ENCODE measurements around the gene BAIAP2L1.

Gene BAIAP2L1

DNA sequence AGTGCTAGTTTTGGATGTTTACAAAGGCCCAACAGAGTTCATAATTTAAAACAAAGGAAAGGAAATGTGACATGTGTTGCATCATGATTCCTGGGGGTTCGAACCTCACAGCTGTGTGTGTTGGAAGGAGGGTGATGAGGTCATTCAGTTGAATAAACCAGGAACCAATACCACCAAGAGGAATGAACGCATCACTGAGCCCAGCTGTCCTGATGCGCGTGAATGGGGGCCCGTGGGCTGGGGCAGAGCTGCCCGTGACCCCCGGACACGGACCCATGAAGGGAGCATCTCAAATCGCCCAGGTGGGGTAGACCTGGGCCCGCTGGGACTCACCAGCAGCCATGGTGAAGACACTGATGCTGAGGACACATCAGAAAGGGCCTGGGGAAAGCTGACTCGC lies 86.4 kb downstream of the BAIAP2L1 start:
- Histone ChIP-seq H3K27ac (no peak overlapping the region), H3K4me3 (ENCODE audit: low read depth, low read length) (no peak overlapping the region), H3K79me2 (no peaks in the 10 kb centered on the region), H3K4me1 (peaks cover 8% of the 10 kb centered on the region), H3K36me3 (ENCODE audit: control insufficient read depth, insufficient read depth, low read length) (no peaks in the 10 kb centered on the region), H3K9ac (no peak overlapping the region), H3K4me2 (ENCODE audit: low read length) (no peak overlapping the region), H3K27me3 (ENCODE audit: control insufficient read depth, insufficient read depth, low read length) (no peaks in the 10 kb centered on the region), H3K9me3 (ENCODE audit: control insufficient read depth, low read length) (no peaks in the 10 kb centered on the region), H2AFZ (no peak overlapping the region)
- TF ChIP-seq CTCF (IDR thresholded peaks at IDR 0.05), result no peak

- no peaks in the 10 kb centered on the region for H3K9me3 ChIP-seq (ENCODE audit: control insufficient read depth, low read length)
- TF ChIP-seq CTCF (IDR thresholded peaks at IDR 0.05), result no peak
Measured at GRCh38 chr7:98312201-98312600, 88.7 kb downstream of the BAIAP2L1 start.

DNA sequence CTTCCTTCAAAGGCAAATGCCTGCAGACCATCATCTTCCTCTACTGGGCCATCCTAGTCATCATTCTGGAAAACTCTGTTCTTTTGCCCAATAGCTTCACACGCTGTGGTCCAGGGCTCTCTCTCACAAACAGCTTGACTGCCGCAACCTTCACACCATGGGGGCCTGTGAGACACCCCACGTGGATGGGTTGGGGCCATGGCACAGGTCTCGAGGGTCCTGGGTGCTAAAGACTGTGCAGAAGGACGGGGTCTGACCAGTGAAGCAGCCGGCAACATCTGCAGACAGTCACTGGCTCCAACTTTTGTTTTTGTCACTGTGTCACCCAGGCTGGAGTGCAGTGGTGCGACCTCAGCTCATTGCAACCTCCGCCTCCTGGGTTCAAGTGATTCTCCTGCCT lies 91.3 kb downstream of the BAIAP2L1 start:
- no peak overlapping the region for H3K4me2 ChIP-seq (ENCODE audit: low read length)
- no peaks in the 10 kb centered on the region for H3K27me3 ChIP-seq (ENCODE audit: control insufficient read depth, insufficient read depth, low read length)
- H2AFZ ChIP-seq, result no peak overlapping the region
- no peaks in the 10 kb centered on the region for H3K4me1 ChIP-seq
- H3K9me3 ChIP-seq (ENCODE audit: control insufficient read depth, low read length), result no peaks in the 10 kb centered on the region
- H3K79me2 ChIP-seq, result no peaks in the 10 kb centered on the region
- H3K9ac ChIP-seq, result no peak overlapping the region
- no peaks in the 10 kb centered on the region for H3K36me3 ChIP-seq (ENCODE audit: control insufficient read depth, insufficient read depth, low read length)
- no peak overlapping the region for H3K27ac ChIP-seq
- no peak for TF ChIP-seq CTCF (IDR thresholded peaks at IDR 0.05)
- H3K4me3 ChIP-seq (ENCODE audit: low read depth, low read length), result no peak overlapping the region

More at GRCh38 chr7:98312201-98312600, 88.7 kb downstream of the BAIAP2L1 start:
- Histone ChIP-seq H3K27ac (no peak overlapping the region), H3K4me2 (ENCODE audit: low read length) (no peak overlapping the region), H3K4me1 (peaks cover 8% of the 10 kb centered on the region), H3K27me3 (ENCODE audit: control insufficient read depth, insufficient read depth, low read length) (no peaks in the 10 kb centered on the region), H3K4me3 (ENCODE audit: low read depth, low read length) (no peak overlapping the region), H3K79me2 (no peaks in the 10 kb centered on the region), H2AFZ (no peak overlapping the region), H3K9ac (no peak overlapping the region), H3K36me3 (ENCODE audit: control insufficient read depth, insufficient read depth, low read length) (no peaks in the 10 kb centered on the region)

DNA sequence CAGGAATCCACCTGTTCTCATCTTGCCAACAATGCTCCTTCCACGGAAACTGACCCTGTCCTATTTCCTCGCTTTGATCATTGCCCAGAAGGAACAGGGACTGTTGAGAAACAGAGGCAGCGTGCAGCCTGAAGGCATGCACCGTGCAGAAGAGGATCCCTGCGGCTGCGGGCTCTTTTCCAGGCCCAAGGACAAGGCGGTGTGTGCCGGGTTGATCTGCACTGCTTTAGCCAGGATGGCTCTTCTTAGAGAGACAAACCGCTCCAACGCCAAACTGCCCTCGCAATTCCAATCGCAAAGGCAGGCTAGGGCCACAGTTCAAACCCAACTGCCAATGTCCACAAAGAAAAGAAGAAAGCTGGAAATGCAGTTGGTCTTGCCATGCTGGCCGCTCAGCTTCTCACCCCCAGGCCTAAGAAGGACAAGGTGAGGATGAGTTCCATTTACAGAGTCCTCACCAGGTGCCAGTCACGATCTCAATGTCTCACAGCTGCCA lies 92.9 kb downstream of the BAIAP2L1 start:
- Histone ChIP-seq H3K79me2 (no peaks in the 10 kb centered on the region), H3K9ac (no peak overlapping the region), H3K36me3 (ENCODE audit: control insufficient read depth, insufficient read depth, low read length) (no peaks in the 10 kb centered on the region), H2AFZ (no peak overlapping the region), H3K27ac (no peak overlapping the region), H3K4me1 (no peaks in the 10 kb centered on the region), H3K4me2 (ENCODE audit: low read length) (no peak overlapping the region), H3K27me3 (ENCODE audit: control insufficient read depth, insufficient read depth, low read length) (no peaks in the 10 kb centered on the region), H3K4me3 (ENCODE audit: low read depth, low read length) (no peak overlapping the region), H3K9me3 (ENCODE audit: control insufficient read depth, low read length) (no peaks in the 10 kb centered on the region)
- TF ChIP-seq CTCF (IDR thresholded peaks at IDR 0.05), result no peak

- H3K4me3 ChIP-seq (ENCODE audit: low read depth, low read length), result no peak overlapping the region
- H2AFZ ChIP-seq, result no peak overlapping the region
- H3K36me3 ChIP-seq (ENCODE audit: control insufficient read depth, insufficient read depth, low read length), result no peaks in the 10 kb centered on the region
- H3K9ac ChIP-seq, result no peak overlapping the region
- H3K9me3 ChIP-seq (ENCODE audit: control insufficient read depth, low read length), result no peaks in the 10 kb centered on the region
- H3K4me2 ChIP-seq (ENCODE audit: low read length), result no peak overlapping the region
- no peaks in the 10 kb centered on the region for H3K79me2 ChIP-seq
- no peaks in the 10 kb centered on the region for H3K4me1 ChIP-seq
- no peak for TF ChIP-seq CTCF (IDR thresholded peaks at IDR 0.05)
- no peaks in the 10 kb centered on the region for H3K27me3 ChIP-seq (ENCODE audit: control insufficient read depth, insufficient read depth, low read length)
- no peak overlapping the region for H3K27ac ChIP-seq
Measured at GRCh38 chr7:98305951-98306535, 94.8 kb downstream of the BAIAP2L1 start.

All from parathyroid adenoma (tissue), 2 donors.